Brain microvascular endothelial cell (primary cell): ENCODE data around the gene RAB4B.

Source experiments
- DNase-seq: peaks from one replicate; pipeline ENCODE4 v3.0.0-alpha.2; 2020
- H3K27ac ChIP-seq: fragments of 250-450 bp; sonication (Bioruptor Pico); 2 replicates; pipeline ENCODE4 v1.5.1; 2020; ENCODE audit warnings: mild to moderate bottlenecking, moderate library complexity
- H3K27me3 ChIP-seq: fragments of 250-450 bp; sonication (Bioruptor Pico); replicated peaks from 2 replicates; pipeline ENCODE4 v1.5.1; 2020; ENCODE audit warnings: mild to moderate bottlenecking
- H3K36me3 ChIP-seq: fragments of 250-450 bp; sonication (Bioruptor Pico); replicated peaks from 2 replicates; pipeline ENCODE4 v1.5.1; 2020; ENCODE audit warnings: mild to moderate bottlenecking
- H3K4me3 ChIP-seq: 2 replicates; pipeline ENCODE4 v1.5.1; 2011; ENCODE audit warnings: low read depth, mild to moderate bottlenecking, control low read depth, low read length, moderate library complexity
- in situ Hi-C: cut with HindIII; loops from 2 replicates; pipeline ENCODE4 v1.10.0; 2017; ENCODE audit warnings: low sequenced_read_pairs, low pct_ligation_motif_present
- TF ChIP-seq, protein P1 (sequence below): IDR thresholded peaks from 2 replicates; pipeline ENCODE4 v1.5.1; 2011; ENCODE audit warnings: low read depth, mild to moderate bottlenecking, moderate library complexity, low read length, control low read depth, inconsistent platforms; ENCODE audit errors: missing control alignments

RAB4B gene

DNA sequence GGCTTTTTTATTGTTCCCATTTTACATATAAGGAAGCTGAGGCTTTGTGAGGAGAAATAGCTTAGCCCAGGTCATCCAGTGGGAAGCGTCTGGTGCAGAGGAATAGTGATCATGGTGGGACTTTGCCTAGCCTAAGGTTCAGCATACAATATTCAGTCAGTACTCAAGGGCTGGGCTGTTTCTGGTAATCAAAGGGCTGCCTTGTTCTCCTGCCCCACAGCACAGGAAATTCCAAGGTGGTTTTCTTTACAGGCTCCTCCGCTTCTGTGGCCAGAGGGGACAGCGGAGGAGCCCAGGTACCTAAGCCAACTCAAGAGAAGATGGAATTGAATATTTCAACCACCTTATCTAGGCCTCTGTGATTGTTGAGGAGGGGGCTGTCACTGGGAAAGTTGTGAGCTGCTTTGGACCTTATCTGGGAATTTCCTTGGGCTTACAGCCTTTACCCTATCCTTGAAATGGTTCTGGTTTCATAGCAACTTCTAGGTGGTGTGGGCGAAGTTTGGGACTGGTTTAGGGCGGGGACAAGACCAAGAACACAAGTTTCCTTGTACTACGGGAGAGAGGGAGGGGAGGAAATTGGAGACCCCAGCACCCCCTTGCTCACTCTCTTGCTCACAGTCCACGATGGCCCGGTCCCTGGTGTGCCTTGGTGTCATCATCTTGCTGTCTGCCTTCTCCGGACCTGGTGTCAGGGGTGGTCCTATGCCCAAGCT lies 3.0 kb upstream of the RAB4B start, which contains the start of gene MIA:
MIA (plus strand) TSS at position 606 of the 716 bp plus-strand sequence; CDS start at position 628, 22 bp downstream.
- Histone ChIP-seq H3K27ac (no peak within 1 kb of the TSS), H3K27me3 (no peaks in the 10 kb centered on the region), H3K36me3 (no peaks in the 10 kb centered on the region), H3K4me3 (peak within 1 kb of the TSS; percentile 37)
- TF ChIP-seq, protein P1, sequence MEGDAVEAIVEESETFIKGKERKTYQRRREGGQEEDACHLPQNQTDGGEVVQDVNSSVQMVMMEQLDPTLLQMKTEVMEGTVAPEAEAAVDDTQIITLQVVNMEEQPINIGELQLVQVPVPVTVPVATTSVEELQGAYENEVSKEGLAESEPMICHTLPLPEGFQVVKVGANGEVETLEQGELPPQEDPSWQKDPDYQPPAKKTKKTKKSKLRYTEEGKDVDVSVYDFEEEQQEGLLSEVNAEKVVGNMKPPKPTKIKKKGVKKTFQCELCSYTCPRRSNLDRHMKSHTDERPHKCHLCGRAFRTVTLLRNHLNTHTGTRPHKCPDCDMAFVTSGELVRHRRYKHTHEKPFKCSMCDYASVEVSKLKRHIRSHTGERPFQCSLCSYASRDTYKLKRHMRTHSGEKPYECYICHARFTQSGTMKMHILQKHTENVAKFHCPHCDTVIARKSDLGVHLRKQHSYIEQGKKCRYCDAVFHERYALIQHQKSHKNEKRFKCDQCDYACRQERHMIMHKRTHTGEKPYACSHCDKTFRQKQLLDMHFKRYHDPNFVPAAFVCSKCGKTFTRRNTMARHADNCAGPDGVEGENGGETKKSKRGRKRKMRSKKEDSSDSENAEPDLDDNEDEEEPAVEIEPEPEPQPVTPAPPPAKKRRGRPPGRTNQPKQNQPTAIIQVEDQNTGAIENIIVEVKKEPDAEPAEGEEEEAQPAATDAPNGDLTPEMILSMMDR = no peak
- in situ Hi-C loops = no loop called here
- DNase-seq = no peak

DNA sequence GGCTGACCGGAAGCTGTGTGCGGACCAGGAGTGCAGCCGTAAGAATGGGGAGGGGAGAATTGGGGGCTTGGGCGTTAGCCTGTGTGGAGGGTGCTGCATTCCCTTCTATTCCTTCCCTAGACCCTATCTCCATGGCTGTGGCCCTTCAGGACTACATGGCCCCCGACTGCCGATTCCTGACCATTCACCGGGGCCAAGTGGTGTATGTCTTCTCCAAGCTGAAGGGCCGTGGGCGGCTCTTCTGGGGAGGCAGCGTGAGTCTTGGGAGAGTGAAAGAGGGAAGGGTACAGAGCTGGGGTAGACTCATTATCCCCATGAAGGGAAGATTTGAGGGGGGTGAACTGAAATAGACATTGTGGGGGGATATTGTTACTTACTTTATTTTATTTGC lies 2.4 kb upstream of the RAB4B start:
- no peak for DNase-seq
- Histone ChIP-seq H3K36me3 (no peaks in the 10 kb centered on the region), H3K27me3 (no peaks in the 10 kb centered on the region), H3K27ac (no peak overlapping the region), H3K4me3 (peak overlapping the region; percentile 37)
- in situ Hi-C loops = no loop called here
- TF ChIP-seq, protein P1 = no peak

DNA sequence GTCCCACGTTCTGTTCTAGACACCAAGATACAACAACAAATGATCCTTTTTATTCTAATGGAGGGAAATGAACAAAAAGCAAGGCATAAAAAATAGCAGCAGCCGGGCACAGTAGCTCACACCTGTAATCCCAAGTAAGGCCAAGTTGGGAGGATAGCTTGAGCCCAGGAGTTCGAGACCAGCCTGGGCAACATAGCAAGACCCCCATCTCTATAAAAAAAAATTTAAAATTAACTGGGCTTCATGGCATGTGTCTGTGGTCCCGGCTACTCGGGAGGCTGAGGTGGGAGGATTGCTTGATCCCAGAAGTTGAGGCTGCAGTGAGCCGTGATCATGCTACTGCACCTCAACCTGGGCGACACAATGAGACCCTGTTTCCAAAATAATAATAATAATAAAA lies 1.7 kb upstream of the RAB4B start:
- Histone ChIP-seq H3K4me3 (no peak overlapping the region), H3K27ac (no peak overlapping the region), H3K36me3 (no peaks in the 10 kb centered on the region), H3K27me3 (no peaks in the 10 kb centered on the region)
- no peak for DNase-seq
- in situ Hi-C loops = no loop called here
- TF ChIP-seq, protein P1 = no peak

DNA sequence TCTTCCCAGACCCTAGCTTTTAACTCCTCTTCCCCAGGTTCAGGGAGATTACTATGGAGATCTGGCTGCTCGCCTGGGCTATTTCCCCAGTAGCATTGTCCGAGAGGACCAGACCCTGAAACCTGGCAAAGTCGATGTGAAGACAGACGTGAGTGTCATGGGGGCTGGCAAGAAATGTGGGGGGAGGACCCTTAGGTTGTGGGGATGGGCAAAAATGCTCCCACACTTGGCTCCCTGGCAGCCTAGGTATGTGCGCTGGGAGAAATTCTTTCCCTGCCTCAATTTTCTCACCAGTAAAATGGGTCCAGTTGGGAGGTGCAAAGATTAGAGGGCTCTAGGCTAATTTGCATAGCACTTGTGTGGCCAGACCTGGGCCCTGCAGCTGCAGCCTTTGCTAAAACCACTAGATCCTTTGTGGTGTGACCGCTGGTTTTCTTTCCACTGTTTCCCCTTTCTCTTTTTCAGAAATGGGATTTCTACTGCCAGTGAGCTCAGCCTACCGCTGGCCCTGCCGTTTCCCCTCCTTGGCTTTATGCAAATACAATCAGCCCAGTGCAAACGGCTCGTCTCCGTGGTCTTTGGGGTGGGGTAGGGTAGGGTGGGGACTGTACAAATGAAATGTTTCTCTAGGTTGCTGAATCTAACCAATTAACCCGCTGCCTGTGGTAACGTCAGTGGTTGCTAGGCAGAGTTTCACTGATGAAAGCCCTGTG lies 959 bp upstream of the RAB4B start:
- Histone ChIP-seq H3K27me3 (no peaks in the 10 kb centered on the region), H3K27ac (peak overlapping the region; percentile 90), H3K36me3 (no peaks in the 10 kb centered on the region), H3K4me3 (peak overlapping the region; percentile 66)
- TF ChIP-seq, protein P1 = peak; percentile 2
- in situ Hi-C loops = no loop called here
- DNase-seq = peak; percentile 95

DNA sequence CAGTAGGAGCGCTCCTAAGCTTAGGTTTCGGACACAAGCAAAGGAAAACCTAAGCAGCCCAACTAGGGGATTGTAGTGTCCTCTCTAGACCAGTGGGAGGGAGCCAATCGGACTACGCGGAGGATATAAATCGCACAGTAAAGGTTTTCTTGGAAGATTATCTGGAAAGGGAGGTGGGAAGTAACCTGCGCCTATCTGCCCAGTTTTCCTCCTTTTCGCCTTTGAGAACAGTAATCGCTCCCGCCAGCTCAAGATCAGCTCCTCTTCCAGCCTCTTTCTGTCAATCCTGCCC lies 456 bp upstream of the RAB4B start:
- no peak for DNase-seq
- TF ChIP-seq, protein P1 = no peak
- no peaks in the 10 kb centered on the region for H3K36me3 ChIP-seq
- peak overlapping the region; percentile 66 for H3K4me3 ChIP-seq
- H3K27me3 ChIP-seq = no peaks in the 10 kb centered on the region
- H3K27ac ChIP-seq = peak overlapping the region; percentile 90
- in situ Hi-C loops = no loop called here
